Esophagus muscularis mucosa (tissue), 3 donors: ENCODE data around the gene KNSTRN.

Source experiments
- CTCF ChIP-seq, 3 experiments: fragments of 200-600 bp in 2 of 3; fragments of 450-650 bp in 1 of 3; sonication (generic) in 2 of 3; IDR thresholded peaks; one replicate each; pipeline ENCODE4 v1.5.1; 2017 to 2019; ENCODE audit warnings: antibody characterized with exemption in 3 of 3, mild to moderate bottlenecking in 2 of 3, moderate library complexity in 1 of 3
- EP300 ChIP-seq: sonication (generic); formaldehyde crosslinking; IDR thresholded peaks from one replicate; pipeline ENCODE4 v1.6.1; 2017; ENCODE audit warnings: antibody characterized with exemption

GRCh38 chr15:40418126-40418525 lies 35.6 kb downstream of the KNSTRN start:
- TF ChIP-seq CTCF (IDR thresholded peaks at IDR 0.05) (no peak), EP300 (no peak)
